ENCODE results near the gene SRP14. TPM values are rescaled to one million over a fixed set of nuclear protein-coding genes. Genes with fewer than 3 reads are reported as not detected.

The SRP14 gene
- total and polyA plus RNA-seq, 9 of the 15 experiments (the other 6 are each of a cell fraction or from before 2014, with no cell fraction given): 161 to 1,097 (median 402) TPM

GRCh38 chr15:40006646-40007045 lies 32.3 kb downstream of the SRP14 start (continued):
- TF ChIP-seq, protein P1, sequence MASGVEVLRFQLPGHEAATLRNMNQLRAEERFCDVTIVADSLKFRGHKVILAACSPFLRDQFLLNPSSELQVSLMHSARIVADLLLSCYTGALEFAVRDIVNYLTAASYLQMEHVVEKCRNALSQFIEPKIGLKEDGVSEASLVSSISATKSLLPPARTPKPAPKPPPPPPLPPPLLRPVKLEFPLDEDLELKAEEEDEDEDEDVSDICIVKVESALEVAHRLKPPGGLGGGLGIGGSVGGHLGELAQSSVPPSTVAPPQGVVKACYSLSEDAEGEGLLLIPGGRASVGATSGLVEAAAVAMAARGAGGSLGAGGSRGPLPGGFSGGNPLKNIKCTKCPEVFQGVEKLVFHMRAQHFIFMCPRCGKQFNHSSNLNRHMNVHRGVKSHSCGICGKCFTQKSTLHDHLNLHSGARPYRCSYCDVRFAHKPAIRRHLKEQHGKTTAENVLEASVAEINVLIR (CRISPR knock-in tag; IDR thresholded peaks at IDR 0.05): no peak
- no peak for TF ChIP-seq XRCC5 (IDR thresholded peaks at IDR 0.05; ENCODE audit: low read depth, low read length)
- no peak for TF ChIP-seq YBX1 (IDR thresholded peaks at IDR 0.05)
- TF ChIP-seq MYC (IDR thresholded peaks at IDR 0.05; ENCODE audit: low read depth, low read length): no peak
- no peak for TF ChIP-seq MYC (CRISPR knock-in tag; IDR thresholded peaks at IDR 0.05; ENCODE audit: borderline replicate concordance, low read depth)
- TF ChIP-seq YY1 (IDR thresholded peaks at IDR 0.05; ENCODE audit: borderline replicate concordance in 1 of 3, control insufficient read depth in 1 of 3, extremely low read depth in 1 of 3, insufficient read depth in 3 of 3, insufficient read length in 1 of 3, insufficient replicate concordance in 2 of 3, low read depth in 1 of 3, low read length in 2 of 3): no peak
- TF ChIP-seq PHB (CRISPR knock-in tag; IDR thresholded peaks at IDR 0.05): no peak

GRCh38 chr15:40006003-40006402 lies 33.0 kb downstream of the SRP14 start:
- POLR2A ChIA-PET: interaction anchor here (0.6 to 0.7 kb wide), 3 partner anchors 30 to 48 kb away, joined by 3 read pairs; no protein-coding TSS in a partner anchor
- 91% methylated on average over 3 of the region's 3 CpGs for WGBS (ENCODE audit: insufficient coverage, low coverage, missing lambda C conversion rate)

More at GRCh38 chr15:40006003-40006402, 33.0 kb downstream of the SRP14 start:
- Histone ChIP-seq H3K27ac (ENCODE audit: extremely low read depth, low read depth, low read length) (no peak overlapping the region), H3K9me1 (ENCODE audit: control insufficient read depth, insufficient read depth, low read length) (no peaks in the 10 kb centered on the region), H3K27me3 (ENCODE audit: control insufficient read depth in 2 of 2, insufficient read depth in 2 of 2, low read length in 2 of 2) (no peaks in the 10 kb centered on the region; a peak in 1 of 5 replicates), H3K4me3 (no peak overlapping the region), H3K4me2 (ENCODE audit: insufficient read depth, low read length) (no peak overlapping the region), H3K79me2 (ENCODE audit: control insufficient read depth, insufficient read depth, low read length) (no peaks in the 10 kb centered on the region), H2AFZ (ENCODE audit: low read depth, low read length) (no peak overlapping the region), H3K9me3 (replicated peaks; ENCODE audit: control insufficient read depth, insufficient read depth, low read depth, low read length) (no peaks in the 10 kb centered on the region), H3K36me3 (ENCODE audit: control insufficient read depth, insufficient read depth, low read length) (peaks cover 60% of the 10 kb centered on the region), H4K20me1 (replicated peaks; ENCODE audit: control insufficient read depth, insufficient read depth, low read length) (no peaks in the 10 kb centered on the region), H3K9ac (ENCODE audit: insufficient read depth in 1 of 2, low read depth in 2 of 2, low read length in 2 of 2) (no peak overlapping the region), H3K4me1 (replicated peaks in 1 of 2; ENCODE audit: control insufficient read depth in 2 of 2, insufficient read depth in 2 of 2, low read length in 2 of 2) (no peaks in the 10 kb centered on the region)
- CTCF ChIA-PET (ENCODE audit: low intra/inter-chr PET ratio): no interaction called here
- ATAC-seq (no peak), FAIRE-seq (no peak), DNase-seq (ENCODE audit: extremely low read depth in 1 of 4, low spot score in 3 of 4) (no peak)
- in situ Hi-C loops (cut with MboI): loop anchor here (25.0 kb wide), 1 partner anchor 219 kb away; the partner anchor contains the start of gene FSIP1
- BruUV-seq (replicated peaks): no TSS peak
- no peak for TF ChIP-seq ZKSCAN1 (IDR thresholded peaks at IDR 0.05; ENCODE audit: low read depth, low read length)
- TF ChIP-seq HSF4 (CRISPR knock-in tag; IDR thresholded peaks at IDR 0.05; ENCODE audit: borderline replicate concordance): no peak
- TF ChIP-seq MEIS2 (IDR thresholded peaks at IDR 0.05; ENCODE audit: partially characterized antibody): no peak
- TF ChIP-seq TCFL5 (CRISPR knock-in tag; conservative IDR thresholded peaks at IDR 0.05): no peak
- no peak for TF ChIP-seq ETV6 (IDR thresholded peaks at IDR 0.05; ENCODE audit: borderline replicate concordance in 1 of 2, low read depth in 2 of 2, low read length in 1 of 2)
- no peak for TF ChIP-seq ETV6 (CRISPR knock-in tag; IDR thresholded peaks at IDR 0.05; ENCODE audit: borderline replicate concordance)
- TF ChIP-seq, protein P2, sequence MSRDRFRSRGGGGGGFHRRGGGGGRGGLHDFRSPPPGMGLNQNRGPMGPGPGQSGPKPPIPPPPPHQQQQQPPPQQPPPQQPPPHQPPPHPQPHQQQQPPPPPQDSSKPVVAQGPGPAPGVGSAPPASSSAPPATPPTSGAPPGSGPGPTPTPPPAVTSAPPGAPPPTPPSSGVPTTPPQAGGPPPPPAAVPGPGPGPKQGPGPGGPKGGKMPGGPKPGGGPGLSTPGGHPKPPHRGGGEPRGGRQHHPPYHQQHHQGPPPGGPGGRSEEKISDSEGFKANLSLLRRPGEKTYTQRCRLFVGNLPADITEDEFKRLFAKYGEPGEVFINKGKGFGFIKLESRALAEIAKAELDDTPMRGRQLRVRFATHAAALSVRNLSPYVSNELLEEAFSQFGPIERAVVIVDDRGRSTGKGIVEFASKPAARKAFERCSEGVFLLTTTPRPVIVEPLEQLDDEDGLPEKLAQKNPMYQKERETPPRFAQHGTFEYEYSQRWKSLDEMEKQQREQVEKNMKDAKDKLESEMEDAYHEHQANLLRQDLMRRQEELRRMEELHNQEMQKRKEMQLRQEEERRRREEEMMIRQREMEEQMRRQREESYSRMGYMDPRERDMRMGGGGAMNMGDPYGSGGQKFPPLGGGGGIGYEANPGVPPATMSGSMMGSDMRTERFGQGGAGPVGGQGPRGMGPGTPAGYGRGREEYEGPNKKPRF (IDR thresholded peaks at IDR 0.05; ENCODE audit: low read depth, low read length): no peak
- no peak for TF ChIP-seq NKRF (IDR thresholded peaks at IDR 0.05; ENCODE audit: borderline replicate concordance)
- TF ChIP-seq SIN3B (IDR thresholded peaks at IDR 0.05; ENCODE audit: low read depth): no peak
- TF ChIP-seq ZNF668 (CRISPR knock-in tag; IDR thresholded peaks at IDR 0.05): no peak
- intact Hi-C loops (cut with micrococcal nuclease): no loop called here

All from K562 (cell line).